Neural progenitor cell (in vitro differentiated cells): ENCODE data around the gene BRD2. TPM values are rescaled to one million over a fixed set of nuclear protein-coding genes. Genes with fewer than 3 reads are reported as not detected.

Experiments
- DNase-seq: peaks from one replicate; pipeline ENCODE4 v3.0.0-alpha.2; 2016; ENCODE audit warnings: low spot score
- H2AFZ ChIP-seq: fragments of 200-600 bp; sonication (generic); replicated peaks from 2 replicates; pipeline ENCODE4 v1.6.1; 2016; ENCODE audit warnings: antibody characterized with exemption
- H3F3A ChIP-seq: fragments of 200-600 bp; sonication (generic); 2 replicates; pipeline ENCODE4 v1.6.1; 2016; ENCODE audit warnings: antibody characterized with exemption, low read depth
- H3K27ac ChIP-seq: fragments of 200-600 bp; sonication (generic); 2 replicates; pipeline ENCODE4 v1.5.1; 2016; ENCODE audit warnings: mild to moderate bottlenecking
- H3K27me3 ChIP-seq: fragments of 200-600 bp; sonication (generic); 2 replicates; pipeline ENCODE4 v1.6.1; 2016; ENCODE audit warnings: mild to moderate bottlenecking, moderate library complexity
- H3K36me3 ChIP-seq: fragments of 200-600 bp; sonication (generic); 2 replicates; pipeline ENCODE4 v1.5.1; 2016
- H3K4me1 ChIP-seq: fragments of 200-600 bp; sonication (generic); 2 replicates; pipeline ENCODE4 v1.6.1; 2016; ENCODE audit warnings: mixed run types
- H3K4me2 ChIP-seq: fragments of 200-600 bp; sonication (generic); 2 replicates; pipeline ENCODE4 v1.6.1; 2016
- H3K4me3 ChIP-seq: fragments of 200-600 bp; sonication (generic); 2 replicates; pipeline ENCODE4 v1.5.1; 2016
- H3K79me2 ChIP-seq: fragments of 200-600 bp; sonication (generic); 2 replicates; pipeline ENCODE4 v1.6.1; 2016; ENCODE audit warnings: low read depth
- H3K9ac ChIP-seq: fragments of 200-600 bp; sonication (generic); 2 replicates; pipeline ENCODE4 v1.6.1; 2016
- H3K9me3 ChIP-seq: fragments of 200-600 bp; sonication (generic); 2 replicates; pipeline ENCODE4 v1.5.1; 2016; ENCODE audit warnings: low read depth
- H4K20me1 ChIP-seq: fragments of 200-600 bp; sonication (generic); 2 replicates; pipeline ENCODE4 v1.6.1; 2016; ENCODE audit warnings: low read depth
- H3K27ac Mint-ChIP-seq: 3 replicates; pipeline ENCODE4 v1.8.0; 2021; ENCODE audit warnings: mixed read lengths
- H3K27me3 Mint-ChIP-seq: 2 replicates; pipeline ENCODE4 v1.8.0; 2022; ENCODE audit warnings: low read depth, mild to moderate bottlenecking, inconsistent platforms, moderate library complexity, mixed read lengths; ENCODE audit not compliant: insufficient read depth
- H3K36me3 Mint-ChIP-seq: 3 replicates; pipeline ENCODE4 v1.8.0; 2021; ENCODE audit warnings: mixed read lengths
- H3K4me1 Mint-ChIP-seq: 3 replicates; pipeline ENCODE4 v1.8.0; 2021; ENCODE audit warnings: mixed read lengths
- H3K4me3 Mint-ChIP-seq: 3 replicates; pipeline ENCODE4 v1.8.0; 2021; ENCODE audit warnings: mild to moderate bottlenecking, moderate library complexity, mixed read lengths
- H3K9me3 Mint-ChIP-seq: 3 replicates; pipeline ENCODE4 v1.8.0; 2020; ENCODE audit warnings: mixed read lengths
- CTCF ChIP-seq: fragments of 200-600 bp; sonication (generic); IDR thresholded peaks from 2 replicates; pipeline ENCODE4 v1.5.1; 2017; ENCODE audit warnings: antibody characterized with exemption, mild to moderate bottlenecking
- EZH2 ChIP-seq: fragments of 200-600 bp; sonication (generic); IDR thresholded peaks from 2 replicates; pipeline ENCODE4 v1.6.1; 2017; ENCODE audit warnings: antibody characterized with exemption, mild to moderate bottlenecking, moderate library complexity
- EZH2phosphoT487 ChIP-seq: fragments of 200-600 bp; sonication (generic); IDR thresholded peaks from 2 replicates; pipeline ENCODE4 v1.6.1; 2017; ENCODE audit warnings: antibody characterized with exemption
- total RNA-seq: library from RNA; depleted of rRNA; stranded (reverse); fragments of >200 nt; gene quantifications from 2 replicates; pipeline ENCODE4 v1.2.3, GENCODE V29; 2015; ENCODE audit warnings: low replicate concordance

Gene BRD2
- total RNA-seq, 1 donor from 2014 or later: 202 TPM

- Mint-ChIP-seq H3K9me3 (no peaks in the 10 kb centered on the region), H3K4me1 (peaks cover under 1% of the 10 kb centered on the region), H3K27me3 (peaks cover 5% of the 10 kb centered on the region), H3K27ac (no peak overlapping the region), H3K4me3 (no peak overlapping the region), H3K36me3 (no peaks in the 10 kb centered on the region)
- DNase-seq: no peak
- Histone ChIP-seq H3F3A (no peaks in the 10 kb centered on the region), H3K27me3 (peaks cover 11% of the 10 kb centered on the region), H3K4me3 (no peak overlapping the region), H4K20me1 (no peaks in the 10 kb centered on the region), H3K4me2 (no peak overlapping the region), H3K9me3 (no peaks in the 10 kb centered on the region), H3K4me1 (no peaks in the 10 kb centered on the region), H3K9ac (no peak overlapping the region), H3K36me3 (no peaks in the 10 kb centered on the region), H3K79me2 (no peaks in the 10 kb centered on the region), H2AFZ (no peak overlapping the region), H3K27ac (no peak overlapping the region)
- no peak for TF ChIP-seq EZH2
- TF ChIP-seq CTCF: no peak
- TF ChIP-seq EZH2phosphoT487: no peak
Measured at GRCh38 chr6:32935551-32936238, 32.7 kb upstream of the BRD2 start.

GRCh38 chr6:32936239-32937152 lies 31.9 kb upstream of the BRD2 start:
- H3K27me3 ChIP-seq: peaks cover 9% of the 10 kb centered on the region
- H3K4me3 Mint-ChIP-seq: no peak overlapping the region
- DNase-seq: no peak

GRCh38 chr6:32937230-32937633 lies 31.2 kb upstream of the BRD2 start:
- Histone ChIP-seq H3K4me3 (no peak overlapping the region), H3K9me3 (no peaks in the 10 kb centered on the region), H3K27ac (no peak overlapping the region), H3K36me3 (no peaks in the 10 kb centered on the region), H3K4me2 (no peak overlapping the region), H3K4me1 (peaks cover 6% of the 10 kb centered on the region), H2AFZ (no peak overlapping the region), H3F3A (no peaks in the 10 kb centered on the region), H3K9ac (no peak overlapping the region), H3K79me2 (no peaks in the 10 kb centered on the region), H3K27me3 (peaks cover 9% of the 10 kb centered on the region), H4K20me1 (no peaks in the 10 kb centered on the region)
- H3K9me3 Mint-ChIP-seq: no peaks in the 10 kb centered on the region
- TF ChIP-seq EZH2phosphoT487 (no peak), CTCF (no peak), EZH2 (no peak)
- no peaks in the 10 kb centered on the region for H3K36me3 Mint-ChIP-seq
- no peak overlapping the region for H3K27ac Mint-ChIP-seq
- peaks cover 3% of the 10 kb centered on the region for H3K27me3 Mint-ChIP-seq
- H3K4me1 Mint-ChIP-seq: peaks cover 10% of the 10 kb centered on the region
- H3K4me3 Mint-ChIP-seq: no peak overlapping the region
- DNase-seq: no peak

More at GRCh38 chr6:32936239-32937152, 31.9 kb upstream of the BRD2 start:
- H3K27me3 Mint-ChIP-seq: peaks cover 4% of the 10 kb centered on the region
- H3K4me2 ChIP-seq: no peak overlapping the region
- no peak overlapping the region for H3K27ac Mint-ChIP-seq
- H3K4me1 Mint-ChIP-seq: peaks cover 9% of the 10 kb centered on the region
- H3K79me2 ChIP-seq: no peaks in the 10 kb centered on the region
- H3K4me3 ChIP-seq: no peak overlapping the region
- H3K36me3 ChIP-seq: no peaks in the 10 kb centered on the region
- no peak overlapping the region for H2AFZ ChIP-seq
- no peaks in the 10 kb centered on the region for H4K20me1 ChIP-seq
- no peak overlapping the region for H3K9ac ChIP-seq
- TF ChIP-seq EZH2phosphoT487 (no peak), CTCF (no peak), EZH2 (no peak)
- H3K36me3 Mint-ChIP-seq: no peaks in the 10 kb centered on the region
- H3K9me3 Mint-ChIP-seq: no peaks in the 10 kb centered on the region
- H3F3A ChIP-seq: no peaks in the 10 kb centered on the region
- no peaks in the 10 kb centered on the region for H3K9me3 ChIP-seq
- peaks cover 5% of the 10 kb centered on the region for H3K4me1 ChIP-seq
- H3K27ac ChIP-seq: no peak overlapping the region
